ENCODE results near the gene PDCD1.
A peak's percentile ranks its signal among the peaks of the same experiment; 100 is the strongest.
"Not testable (repeated sequence)": the region's sequence is repeated elsewhere in the genome, so short reads cannot be mapped to it uniquely, and the experiment has no call there.

Gene PDCD1

DNA sequence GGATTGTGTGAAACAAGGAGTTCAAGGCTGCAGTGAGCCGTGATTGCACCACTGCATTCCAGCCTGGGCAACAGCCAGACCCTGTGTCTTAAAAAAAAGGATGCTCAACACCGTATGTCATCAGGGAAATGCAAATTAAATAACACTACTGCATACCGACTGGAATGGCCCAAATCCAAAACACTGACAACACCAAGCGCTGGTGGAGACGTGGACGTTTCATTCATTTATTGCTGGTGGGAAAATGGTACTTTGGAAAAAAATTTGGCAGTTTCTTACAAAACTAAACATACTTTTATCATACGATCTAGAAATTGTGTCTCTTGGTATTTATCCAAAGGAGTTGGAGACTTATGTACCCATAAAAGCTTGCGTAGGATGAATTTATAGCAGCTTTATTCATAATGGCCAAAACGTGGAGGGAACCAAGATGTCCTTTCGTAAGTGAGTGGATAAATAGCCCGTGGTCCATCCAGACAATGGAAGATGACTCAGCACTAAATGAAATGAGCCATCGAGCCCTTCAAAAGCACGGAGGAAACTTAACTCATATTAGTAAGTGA is 25.5 kb downstream of the PDCD1 start:
- ATAC-seq: no peak

DNA sequence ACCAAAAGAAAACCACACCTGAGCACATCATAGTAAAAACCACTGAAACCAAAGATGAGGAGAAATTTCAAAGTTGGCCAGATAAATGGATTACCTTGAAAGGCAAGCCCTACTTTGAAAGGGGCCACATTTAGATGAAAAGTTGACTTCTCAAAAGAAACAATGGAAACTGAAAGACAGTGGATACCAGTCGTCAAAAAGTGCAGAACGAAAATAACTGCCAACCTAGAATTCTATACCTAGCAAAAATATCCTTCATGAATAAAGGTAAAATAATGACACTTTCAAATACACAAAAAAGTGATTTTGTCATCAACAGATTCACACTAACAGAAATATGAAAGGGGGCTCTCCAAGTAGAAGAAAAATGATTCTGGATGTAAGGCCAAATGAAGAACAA is 31.3 kb downstream of the PDCD1 start:
- ATAC-seq: no peak

DNA sequence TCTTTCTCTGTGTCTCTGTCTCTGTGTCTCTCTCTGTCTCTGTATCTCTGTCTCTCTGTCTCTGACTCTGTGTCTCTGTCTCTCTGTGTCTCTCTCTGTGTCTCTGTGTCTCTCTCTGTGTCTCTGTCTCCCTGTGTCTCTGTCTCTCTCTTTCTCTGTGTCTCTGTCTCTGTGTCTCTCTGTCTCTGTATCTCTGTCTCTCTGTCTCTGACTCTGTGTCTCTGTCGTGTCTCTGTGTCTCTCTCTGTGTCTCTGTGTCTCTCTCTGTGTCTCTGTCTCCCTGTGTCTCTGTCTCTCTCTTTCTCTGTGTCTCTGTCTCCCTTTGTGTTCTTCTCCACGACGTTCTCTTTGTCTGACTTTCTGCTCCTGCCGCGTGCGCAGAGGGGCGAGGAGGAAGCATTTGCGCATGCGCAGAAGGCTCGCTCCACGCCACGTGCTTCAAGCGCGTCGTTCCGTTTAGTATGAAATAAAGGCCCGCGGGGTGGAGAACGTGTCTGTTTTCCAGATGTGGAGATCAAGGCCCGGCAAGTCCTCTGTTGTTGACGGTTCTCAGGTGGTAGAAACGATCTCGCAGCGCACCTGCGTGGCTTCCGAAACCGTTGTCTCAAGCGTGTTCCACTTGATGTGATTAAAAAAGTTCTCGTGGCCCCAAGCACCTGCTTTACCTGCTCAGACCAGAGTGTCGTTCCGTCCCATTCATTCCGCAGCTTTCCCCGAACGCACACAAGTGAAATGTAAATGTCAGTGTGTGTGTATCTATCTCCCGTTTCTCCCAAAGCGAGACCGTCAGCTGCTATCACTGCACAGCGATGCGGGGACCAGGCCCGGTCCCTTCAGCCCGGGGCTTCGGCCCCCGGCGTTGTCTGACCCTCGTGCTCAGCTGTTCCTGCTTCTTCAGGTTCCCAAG is 34.9 kb downstream of the PDCD1 start:
- not testable (repeated sequence) for ATAC-seq

DNA sequence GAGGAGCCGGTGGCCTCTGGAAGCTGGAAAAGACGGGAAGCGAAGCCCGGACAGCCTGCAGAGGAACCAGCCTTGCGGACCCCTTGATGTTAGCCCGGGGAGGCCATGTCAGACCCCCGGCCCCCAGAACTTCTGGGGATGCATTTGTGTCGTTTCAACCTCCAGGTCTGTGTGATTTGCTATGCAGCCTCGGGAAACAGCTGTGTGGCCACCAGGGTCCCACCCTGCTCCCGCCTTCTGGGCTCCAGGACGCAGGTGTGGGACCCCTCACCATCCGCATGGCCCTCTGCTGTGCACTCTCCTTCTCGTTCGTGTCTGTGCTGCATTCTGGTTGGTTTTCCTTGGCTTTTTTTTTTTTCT is 36.5 kb downstream of the PDCD1 start:
- no peak for ATAC-seq

- ATAC-seq: no peak
These were observed 37.0 kb downstream of the PDCD1 start for GRCh38 chr2:241821460-241822263.

GRCh38 chr2:241820625-241821384 is 37.9 kb downstream of the PDCD1 start:
- no peak for ATAC-seq

- not testable (repeated sequence) for ATAC-seq
These were observed 38.6 kb downstream of the PDCD1 start for GRCh38 chr2:241819947-241820624.

DNA sequence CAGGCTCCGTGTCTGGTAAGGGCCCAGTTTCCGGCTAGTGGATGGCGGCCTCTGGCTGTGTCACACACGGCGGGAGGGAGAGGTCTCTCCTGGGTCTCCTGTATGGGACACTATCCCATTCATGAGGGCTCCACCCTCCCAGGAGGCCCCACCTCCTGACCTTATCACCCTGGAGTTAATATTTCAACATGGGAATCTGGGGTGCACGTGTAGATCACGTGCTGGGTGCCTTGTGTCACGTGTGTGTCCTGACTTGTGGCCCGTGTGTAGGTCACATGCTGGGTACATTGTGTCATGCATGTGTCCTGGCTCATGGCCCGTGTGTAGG is 39.8 kb downstream of the PDCD1 start:
- ATAC-seq: no peak

DNA sequence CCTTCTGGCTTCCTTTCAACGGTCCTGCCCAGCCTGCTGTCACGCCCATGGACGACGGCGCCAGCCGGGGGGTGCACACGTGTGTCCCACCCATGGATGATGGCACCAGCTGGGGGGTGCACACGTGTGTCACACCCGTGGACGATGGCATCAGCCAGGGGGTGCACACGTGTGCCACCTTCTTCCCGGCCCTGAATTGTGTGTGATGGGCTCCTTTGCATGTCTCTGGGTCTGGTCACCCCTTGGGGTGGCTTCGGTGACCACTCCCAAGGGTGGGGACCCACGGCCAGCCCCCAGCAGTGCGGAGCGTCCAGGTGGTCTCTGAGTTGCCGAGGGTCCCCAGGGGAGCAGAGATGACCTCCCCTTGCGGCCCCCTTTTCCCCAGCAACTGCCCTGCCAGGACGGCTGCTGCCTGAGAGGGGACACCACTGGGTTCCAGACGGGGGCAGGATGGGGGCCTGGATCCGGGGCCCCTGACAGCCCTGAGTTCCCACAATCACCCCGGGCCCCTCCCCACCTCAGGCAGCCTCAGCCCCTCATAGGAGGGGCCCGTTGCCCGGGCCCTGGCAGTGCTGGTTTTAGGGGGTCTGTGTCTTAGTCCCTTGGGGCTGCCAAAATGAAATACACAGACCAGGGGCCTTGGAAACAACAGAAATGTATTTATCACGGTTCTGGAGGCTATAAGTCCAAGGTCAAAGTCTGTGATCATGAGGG is 40.3 kb downstream of the PDCD1 start:
- ATAC-seq: no peak

DNA sequence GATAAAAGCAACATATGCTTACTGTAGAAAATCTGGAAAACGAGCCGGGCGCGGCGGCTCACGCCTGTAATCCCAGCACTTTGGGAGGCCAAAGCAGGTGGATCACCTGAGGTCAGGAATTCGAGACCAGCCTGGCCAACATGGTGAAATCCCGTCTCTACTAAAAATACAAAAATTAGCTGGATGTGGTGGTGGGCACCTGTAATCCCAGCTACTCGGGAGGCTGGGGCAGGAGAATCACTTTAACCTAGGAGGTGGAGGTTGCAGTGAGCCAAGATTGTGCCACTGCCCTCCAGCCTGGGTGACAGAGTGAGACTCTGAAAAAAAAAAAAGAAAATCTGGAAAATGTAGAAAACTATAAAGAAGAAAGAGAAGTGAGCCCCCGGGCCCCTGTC is 40.9 kb downstream of the PDCD1 start:
- not testable (repeated sequence) for ATAC-seq

DNA sequence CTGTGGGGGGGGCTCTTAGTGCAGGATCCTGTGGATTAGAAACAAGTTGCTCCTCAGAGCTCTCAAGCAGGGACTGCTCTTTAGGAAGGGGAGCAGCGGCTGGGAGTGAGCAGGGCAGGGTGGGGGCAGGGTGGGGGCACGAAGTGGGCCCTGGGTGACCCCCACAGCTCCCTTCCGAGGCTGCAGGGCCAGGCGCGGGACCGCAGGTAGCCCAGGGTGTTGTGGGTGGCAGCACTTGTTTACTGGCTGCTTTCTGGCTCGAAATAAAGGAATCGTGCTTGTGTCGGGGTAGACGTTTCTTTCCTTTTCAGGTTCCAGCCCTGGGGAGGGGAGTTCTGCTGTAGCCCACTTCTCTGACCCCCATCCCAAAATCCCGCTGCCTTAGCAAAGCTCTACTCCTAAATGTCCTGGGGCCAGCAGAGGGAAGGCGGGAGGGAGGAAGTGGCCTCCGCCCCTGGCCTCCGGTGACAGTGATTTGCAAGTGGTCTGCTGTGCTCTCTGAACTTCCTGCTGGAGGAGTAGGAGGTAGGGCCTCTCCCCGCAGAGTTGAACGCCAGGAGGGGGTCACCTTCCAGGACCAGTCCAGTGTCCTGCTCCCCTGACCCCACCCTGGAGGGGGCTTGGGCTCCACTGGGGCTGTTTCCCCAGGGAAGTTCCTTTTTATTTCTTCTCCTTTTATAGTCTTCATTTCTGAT is 41.4 kb downstream of the PDCD1 start:
- ATAC-seq: no peak

DNA sequence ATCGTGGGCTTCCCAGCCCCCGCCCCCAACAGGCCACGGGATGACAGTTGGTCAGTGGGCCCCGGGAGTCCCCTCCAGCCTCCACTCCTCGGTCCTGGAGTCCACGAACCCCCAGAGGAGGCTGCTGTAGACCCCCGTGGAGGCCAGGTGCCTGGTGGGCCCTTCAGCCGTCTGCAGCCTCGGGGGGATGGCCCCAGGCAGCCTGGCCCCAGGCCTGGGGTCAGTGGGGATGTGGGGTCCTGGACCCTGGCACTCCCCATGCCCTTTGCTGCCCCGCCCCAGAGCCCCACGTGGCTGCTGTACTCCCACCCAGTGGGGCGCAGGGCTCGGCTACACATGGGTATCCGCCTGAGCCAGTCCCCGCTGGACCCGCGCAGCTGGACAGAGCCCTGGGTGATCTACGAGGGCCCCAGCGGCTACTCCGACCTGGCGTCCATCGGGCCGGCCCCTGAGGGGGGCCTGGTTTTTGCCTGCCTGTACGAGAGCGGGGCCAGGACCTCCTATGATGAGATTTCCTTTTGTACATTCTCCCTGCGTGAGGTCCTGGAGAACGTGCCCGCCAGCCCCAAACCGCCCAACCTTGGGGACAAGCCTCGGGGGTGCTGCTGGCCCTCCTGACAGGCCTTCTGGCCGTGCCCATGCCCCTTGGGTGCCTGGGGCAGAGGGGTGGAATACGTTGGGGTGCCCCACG is 42.1 kb downstream of the PDCD1 start:
- no peak for ATAC-seq

DNA sequence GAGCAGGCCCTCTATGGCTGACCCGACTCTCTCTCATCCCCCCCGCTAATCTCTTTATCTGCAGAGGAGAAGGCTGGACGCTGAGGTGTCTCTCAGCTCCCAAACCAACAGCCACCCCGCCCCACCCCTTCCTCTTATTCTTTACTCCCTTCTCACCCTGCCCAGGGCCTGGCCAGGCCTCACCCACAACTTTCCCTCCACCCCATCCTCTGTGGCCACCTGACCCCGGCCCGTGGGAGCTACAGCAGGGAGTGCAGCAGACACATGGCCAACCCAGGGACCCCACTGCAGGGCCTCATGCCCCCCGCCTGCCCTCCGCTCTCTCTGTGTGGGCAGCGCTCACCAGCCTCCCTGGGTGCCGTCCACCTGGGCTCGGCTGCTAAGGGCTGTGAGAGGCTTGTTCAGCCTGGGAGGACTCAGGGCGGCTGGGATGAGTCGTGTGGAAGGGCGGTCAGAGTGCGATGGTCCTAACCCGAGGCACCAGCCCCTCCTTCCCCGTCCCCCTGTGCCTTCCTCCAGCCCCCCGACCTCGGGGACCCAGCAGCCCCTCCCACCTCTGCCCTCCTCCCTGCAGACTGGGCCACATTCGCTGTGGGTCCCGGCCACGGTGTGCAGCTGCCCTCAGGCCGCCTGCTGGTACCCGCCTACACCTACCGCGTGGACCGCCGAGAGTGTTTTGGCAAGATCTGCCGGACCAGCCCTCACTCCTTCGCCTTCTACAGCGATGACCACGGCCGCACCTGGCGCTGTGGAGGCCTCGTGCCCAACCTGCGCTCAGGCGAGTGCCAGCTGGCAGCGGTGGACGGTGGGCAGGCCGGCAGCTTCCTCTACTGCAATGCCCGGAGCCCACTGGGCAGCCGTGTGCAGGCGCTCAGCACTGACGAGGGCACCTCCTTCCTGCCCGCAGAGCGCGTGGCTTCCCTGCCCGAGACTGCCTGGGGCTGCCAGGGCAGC is 42.9 kb downstream of the PDCD1 start:
- ATAC-seq: no peak

DNA sequence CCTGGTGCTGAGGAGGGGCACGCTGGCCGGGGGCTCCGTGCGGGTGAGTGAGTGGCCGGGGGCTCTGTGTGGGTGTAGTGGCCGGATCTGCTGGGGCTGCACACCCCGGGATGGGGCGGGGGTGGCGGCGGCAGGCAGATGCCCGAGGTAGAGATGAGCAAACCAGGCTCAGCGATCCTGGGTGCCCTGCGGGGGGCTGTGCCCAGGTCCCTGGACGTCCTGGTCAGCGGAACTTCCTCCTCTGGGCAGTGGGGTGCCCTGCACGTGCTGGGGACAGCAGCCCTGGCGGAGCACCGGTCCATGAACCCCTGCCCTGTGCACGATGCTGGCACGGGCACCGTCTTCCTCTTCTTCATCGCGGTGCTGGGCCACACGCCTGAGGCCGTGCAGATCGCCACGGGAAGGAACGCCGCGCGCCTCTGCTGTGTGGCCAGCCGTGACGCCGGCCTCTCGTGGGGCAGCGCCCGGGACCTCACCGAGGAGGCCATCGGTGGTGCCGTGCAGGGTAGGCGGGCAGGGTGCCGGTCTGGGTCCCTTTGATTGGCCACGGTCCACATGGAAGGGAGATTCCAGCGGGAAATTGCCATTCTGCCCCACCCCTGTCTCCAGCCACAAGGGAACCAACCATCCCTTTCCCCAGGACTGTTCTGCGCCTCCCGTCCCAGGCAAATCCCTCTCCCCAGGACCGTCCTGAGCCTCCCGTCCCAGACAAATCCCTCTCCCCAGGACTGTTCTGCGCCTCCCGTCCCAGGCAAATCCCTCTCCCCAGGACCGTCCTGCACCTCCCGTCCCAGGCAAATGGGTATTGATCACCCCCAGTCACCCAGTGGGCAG is 43.8 kb downstream of the PDCD1 start:
- no peak for ATAC-seq

- no peak for ATAC-seq
These were observed 44.4 kb downstream of the PDCD1 start for GRCh38 chr2:241814393-241814642.

GRCh38 chr2:241813644-241814392 is 44.9 kb downstream of the PDCD1 start:
- peak in 1 of 2 donors; percentile 5 for ATAC-seq

GRCh38 chr2:241812730-241813643 is 45.7 kb downstream of the PDCD1 start:
- no peak for ATAC-seq

Data from activated CD4-positive, CD25-positive, alpha-beta regulatory T cell treated with anti-CD3 and anti-CD28 coated beads, Interleukin-2, amount 50 U/mL, for 24 hours (primary cell).